ENCODE measurements around the gene TCF19.

GRCh38 chr6:31132806-31133205, 25.6 kb upstream of the TCF19 start:
- no peak for TF ChIP-seq CTCF (conservative IDR thresholded peaks at IDR 0.05 in 1 of 2, IDR thresholded peaks at IDR 0.05 in 1 of 2; ENCODE audit: low read depth in 1 of 2, low read length in 2 of 2)
- TF ChIP-seq EZH2 (IDR thresholded peaks at IDR 0.05; ENCODE audit: low read length, missing control alignments) = no peak

Data from fibroblast of lung (primary cell).